ENCODE results near the gene PSME3IP1. TPM values are rescaled to one million over a fixed set of nuclear protein-coding genes. Genes with fewer than 3 reads are reported as not detected.

Gene PSME3IP1
- total and polyA plus RNA-seq, 9 of the 15 experiments (the other 6 are each of a cell fraction or from before 2014, with no cell fraction given) = 63.8 to 187 (median 142) TPM

DNA sequence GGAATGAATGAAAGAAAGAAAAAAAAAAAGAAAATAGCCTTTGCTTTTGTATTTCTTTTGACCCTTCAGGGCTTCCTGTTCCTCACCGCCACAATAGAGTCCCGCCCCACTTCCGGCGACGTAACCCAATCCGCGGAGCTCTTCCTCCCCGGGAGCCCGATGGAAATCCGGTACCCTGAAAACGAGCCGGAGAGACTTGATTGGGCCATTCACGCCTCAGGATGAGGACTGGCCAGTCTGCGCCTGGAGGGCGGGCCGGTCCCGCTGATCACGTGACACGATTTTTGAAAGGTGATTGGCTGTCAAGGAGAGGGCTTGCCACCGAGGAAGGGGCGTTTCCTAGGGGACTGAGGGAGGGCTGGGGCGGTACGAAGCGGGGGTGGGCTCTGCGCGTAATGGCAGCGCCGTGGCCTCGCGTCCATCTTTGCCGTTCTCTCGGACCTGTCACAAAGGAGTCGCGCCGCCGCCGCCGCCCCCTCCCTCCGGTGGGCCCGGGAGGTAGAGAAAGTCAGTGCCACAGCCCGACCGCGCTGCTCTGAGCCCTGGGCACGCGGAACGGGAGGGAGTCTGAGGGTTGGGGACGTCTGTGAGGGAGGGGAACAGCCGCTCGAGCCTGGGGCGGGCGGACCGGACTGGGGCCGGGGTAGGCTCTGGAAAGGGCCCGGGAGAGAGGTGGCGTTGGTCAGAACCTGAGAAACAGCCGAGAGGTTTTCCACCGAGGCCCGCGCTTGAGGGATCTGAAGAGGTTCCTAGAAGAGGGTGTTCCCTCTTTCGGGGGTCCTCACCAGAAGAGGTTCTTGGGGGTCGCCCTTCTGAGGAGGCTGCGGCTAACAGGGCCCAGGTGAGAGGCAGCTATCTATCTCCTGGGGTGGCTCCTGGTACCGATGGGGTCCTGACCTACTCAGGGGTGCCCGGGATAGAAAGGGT lies at the start of gene PSME3IP1, which contains the start of gene RSPRY1 (continued):
- TF ChIP-seq PHF8 (IDR thresholded peaks at IDR 0.05; ENCODE audit: borderline replicate concordance, low read length) (peak; percentile 72), SAP30 (IDR thresholded peaks at IDR 0.05; ENCODE audit: borderline replicate concordance, insufficient read depth, low read depth, low read length, poor library complexity, severe bottlenecking) (peak; percentile 5), ZKSCAN8 (CRISPR knock-in tag; IDR thresholded peaks at IDR 0.05) (no peak), RBM39 (optimal IDR thresholded peaks at IDR 0.05; ENCODE audit: low read depth, low read length) (no peak), FUS (optimal IDR thresholded peaks at IDR 0.05; ENCODE audit: low read depth, low read length) (no peak), KLF16 (IDR thresholded peaks at IDR 0.05) (no peak), SMAD1 (IDR thresholded peaks at IDR 0.05; ENCODE audit: low read depth, low read length, partially characterized antibody) (no peak), CBX2 (IDR thresholded peaks at IDR 0.05; ENCODE audit: insufficient read depth, low read length, poor library complexity, severe bottlenecking) (no peak), SMARCE1 (IDR thresholded peaks at IDR 0.05) (no peak), MECOM (CRISPR knock-in tag; IDR thresholded peaks at IDR 0.05) (no peak), HCFC1 (IDR thresholded peaks at IDR 0.05; ENCODE audit: low read depth, low read length) (peak; percentile 57), ZNF830 (CRISPR knock-in tag; IDR thresholded peaks at IDR 0.05) (0 out of 2 replicates have a peak, but pooled peaks have one; percentile 62), ZNF232 (CRISPR knock-in tag; IDR thresholded peaks at IDR 0.05) (0 out of 2 replicates have a peak, but pooled peaks have one; percentile 66), EP300 (IDR thresholded peaks at IDR 0.05; ENCODE audit: low read length) (no peak), MTA1 (IDR thresholded peaks at IDR 0.05; ENCODE audit: borderline replicate concordance) (peak; percentile 90), ASH1L (IDR thresholded peaks at IDR 0.05; ENCODE audit: borderline replicate concordance, low read depth, partially characterized antibody) (peak; percentile 83)
- TF ChIP-seq, protein P1, sequence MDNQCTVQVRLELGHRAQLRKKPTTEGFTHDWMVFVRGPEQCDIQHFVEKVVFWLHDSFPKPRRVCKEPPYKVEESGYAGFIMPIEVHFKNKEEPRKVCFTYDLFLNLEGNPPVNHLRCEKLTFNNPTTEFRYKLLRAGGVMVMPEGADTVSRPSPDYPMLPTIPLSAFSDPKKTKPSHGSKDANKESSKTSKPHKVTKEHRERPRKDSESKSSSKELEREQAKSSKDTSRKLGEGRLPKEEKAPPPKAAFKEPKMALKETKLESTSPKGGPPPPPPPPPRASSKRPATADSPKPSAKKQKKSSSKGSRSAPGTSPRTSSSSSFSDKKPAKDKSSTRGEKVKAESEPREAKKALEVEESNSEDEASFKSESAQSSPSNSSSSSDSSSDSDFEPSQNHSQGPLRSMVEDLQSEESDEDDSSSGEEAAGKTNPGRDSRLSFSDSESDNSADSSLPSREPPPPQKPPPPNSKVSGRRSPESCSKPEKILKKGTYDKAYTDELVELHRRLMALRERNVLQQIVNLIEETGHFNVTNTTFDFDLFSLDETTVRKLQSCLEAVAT (IDR thresholded peaks at IDR 0.05) = peak in 1 of 2 experiments; percentile 42; a peak in 1 of 4 replicates
- TF ChIP-seq, protein P2, sequence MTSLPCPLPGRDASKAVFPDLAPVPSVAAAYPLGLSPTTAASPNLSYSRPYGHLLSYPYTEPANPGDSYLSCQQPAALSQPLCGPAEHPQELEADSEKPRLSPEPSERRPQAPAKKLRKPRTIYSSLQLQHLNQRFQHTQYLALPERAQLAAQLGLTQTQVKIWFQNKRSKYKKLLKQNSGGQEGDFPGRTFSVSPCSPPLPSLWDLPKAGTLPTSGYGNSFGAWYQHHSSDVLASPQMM (CRISPR knock-in tag; IDR thresholded peaks at IDR 0.05) = no peak
- TF ChIP-seq, protein P3, sequence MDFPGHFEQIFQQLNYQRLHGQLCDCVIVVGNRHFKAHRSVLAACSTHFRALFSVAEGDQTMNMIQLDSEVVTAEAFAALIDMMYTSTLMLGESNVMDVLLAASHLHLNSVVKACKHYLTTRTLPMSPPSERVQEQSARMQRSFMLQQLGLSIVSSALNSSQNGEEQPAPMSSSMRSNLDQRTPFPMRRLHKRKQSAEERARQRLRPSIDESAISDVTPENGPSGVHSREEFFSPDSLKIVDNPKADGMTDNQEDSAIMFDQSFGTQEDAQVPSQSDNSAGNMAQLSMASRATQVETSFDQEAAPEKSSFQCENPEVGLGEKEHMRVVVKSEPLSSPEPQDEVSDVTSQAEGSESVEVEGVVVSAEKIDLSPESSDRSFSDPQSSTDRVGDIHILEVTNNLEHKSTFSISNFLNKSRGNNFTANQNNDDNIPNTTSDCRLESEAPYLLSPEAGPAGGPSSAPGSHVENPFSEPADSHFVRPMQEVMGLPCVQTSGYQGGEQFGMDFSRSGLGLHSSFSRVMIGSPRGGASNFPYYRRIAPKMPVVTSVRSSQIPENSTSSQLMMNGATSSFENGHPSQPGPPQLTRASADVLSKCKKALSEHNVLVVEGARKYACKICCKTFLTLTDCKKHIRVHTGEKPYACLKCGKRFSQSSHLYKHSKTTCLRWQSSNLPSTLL (IDR thresholded peaks at IDR 0.05) = 0 out of 2 replicates have a peak, but pooled peaks have one; percentile 34

All from K562 (cell line).